PC-9 (cell line): ENCODE data around the gene PEPD. TPM values are rescaled to one million over a fixed set of nuclear protein-coding genes. Genes with fewer than 3 reads are reported as not detected.

Experiments
- BruUV-seq: library from RNA; stranded (reverse); fragments of 400-500 nt; replicated peaks from 2 replicates; lab custom pipeline; 2021; lab: Mats Ljungman, UMichigan
- CTCF ChIA-PET: fragments of 300-600 bp; sonication (Branson Sonifier 250); formaldehyde crosslinking; loops from one replicate; lab custom pipeline; 2022; ENCODE audit warnings: antibody characterized with exemption; lab: Charles Lee
- POLR2A ChIA-PET: fragments of 300-600 bp; sonication (Branson Sonifier 250); formaldehyde crosslinking; loops from one replicate; lab custom pipeline; 2022; ENCODE audit warnings: antibody characterized with exemption; ENCODE audit not compliant: unreplicated experiment; lab: Charles Lee
- DNase-seq, 2 experiments: peaks; one replicate each; pipeline versions ENCODE4 v3.0.0 to v3.0.0-alpha.2; 2015 to 2022; ENCODE audit warnings: mixed read lengths in 1 of 2
- H2AFZ ChIP-seq: fragments of 200-600 bp; sonication (generic); 2 replicates; pipeline ENCODE4 v1.8.1; 2017; ENCODE audit warnings: antibody characterized with exemption
- H3F3A ChIP-seq: fragments of 200-600 bp; sonication (generic); 2 replicates; pipeline ENCODE4 v1.8.1; 2017; ENCODE audit warnings: antibody characterized with exemption, mild to moderate bottlenecking, low read depth; ENCODE audit not compliant: insufficient read depth
- H3K27ac ChIP-seq: fragments of 200-600 bp; sonication (generic); 2 replicates; pipeline ENCODE4 v1.6.1; 2016; ENCODE audit warnings: mixed run types
- H3K27me3 ChIP-seq: fragments of 200-600 bp; sonication (generic); 2 replicates; pipeline ENCODE4 v1.6.1; 2016; ENCODE audit warnings: low read depth, mixed run types; ENCODE audit not compliant: insufficient read depth
- H3K36me3 ChIP-seq: fragments of 200-600 bp; sonication (generic); 2 replicates; pipeline ENCODE4 v1.6.1; 2016; ENCODE audit warnings: low read depth, mixed run types
- H3K4me1 ChIP-seq: fragments of 200-600 bp; sonication (generic); replicated peaks from 2 replicates; pipeline ENCODE4 v1.6.1; 2016; ENCODE audit warnings: mixed run types; ENCODE audit not compliant: insufficient read depth
- H3K4me2 ChIP-seq: fragments of 200-600 bp; sonication (generic); 2 replicates; pipeline ENCODE4 v1.6.1; 2017; ENCODE audit warnings: mixed run types
- H3K4me3 ChIP-seq: fragments of 200-600 bp; sonication (generic); 2 replicates; pipeline ENCODE4 v1.6.1; 2016; ENCODE audit warnings: mixed run types
- H3K79me2 ChIP-seq: fragments of 200-600 bp; sonication (generic); 2 replicates; pipeline ENCODE4 v1.6.1; 2017; ENCODE audit warnings: low read depth, mixed run types
- H3K9me2 ChIP-seq: fragments of 200-600 bp; sonication (generic); 2 replicates; pipeline ENCODE4 v1.8.1; 2017; ENCODE audit warnings: mild to moderate bottlenecking; ENCODE audit not compliant: insufficient read depth
- H3K9me3 ChIP-seq: fragments of 200-600 bp; sonication (generic); 2 replicates; pipeline ENCODE4 v1.8.1; 2016; ENCODE audit warnings: low read depth; ENCODE audit not compliant: insufficient read depth
- H4K20me1 ChIP-seq: fragments of 200-600 bp; sonication (generic); 2 replicates; pipeline ENCODE4 v1.8.1; 2017; ENCODE audit not compliant: insufficient read depth
- CTCF ChIP-seq: fragments of 200-600 bp; sonication (generic); conservative IDR thresholded peaks from 2 replicates; pipeline ENCODE4 v1.6.1; 2017; ENCODE audit warnings: mixed run types, antibody characterized with exemption, mild to moderate bottlenecking, moderate library complexity
- EZH2 ChIP-seq: fragments of 200-600 bp; sonication (generic); IDR thresholded peaks from 2 replicates; pipeline ENCODE4 v1.8.0; 2017; ENCODE audit warnings: antibody characterized with exemption, low read depth
- intact Hi-C: fragments of 100-400 bp; cut with micrococcal nuclease; formaldehyde crosslinking; loops from one replicate; pipeline ENCODE4 v1.10.0; 2022; ENCODE audit not compliant: unreplicated experiment
- total RNA-seq: library from RNA; stranded (reverse); gene quantifications from 2 replicates; pipeline ENCODE4 v1.2.3, GENCODE V29; 2021

The PEPD gene
- total RNA-seq, 1 experiment from 2014 or later = 71.0 TPM

GRCh38 chr19:33458171-33458633, 63.4 kb downstream of the PEPD start:
- H3F3A ChIP-seq = peaks cover 3% of the 10 kb centered on the region; the same call in 1 of the 2 replicates
- TF ChIP-seq EZH2 (no peak), CTCF (no peak)
- DNase-seq = no peak
- no peak overlapping the region for H3K27ac ChIP-seq
- no peaks in the 10 kb centered on the region for H3K4me1 ChIP-seq
- H2AFZ ChIP-seq = no peak overlapping the region
- intact Hi-C loops = no loop called here
- ChIA-PET POLR2A (no interaction called here), CTCF (no interaction called here)
- no peaks in the 10 kb centered on the region for H4K20me1 ChIP-seq
- BruUV-seq = no TSS peak
- H3K9me3 ChIP-seq = no peaks in the 10 kb centered on the region
- H3K36me3 ChIP-seq = no peaks in the 10 kb centered on the region; the same call in 1 of the 2 replicates
- H3K4me3 ChIP-seq = no peak overlapping the region
- H3K79me2 ChIP-seq = no peaks in the 10 kb centered on the region
- no peaks in the 10 kb centered on the region for H3K9me2 ChIP-seq
- H3K4me2 ChIP-seq = no peak overlapping the region
- H3K27me3 ChIP-seq = no peaks in the 10 kb centered on the region

- no peak overlapping the region for H2AFZ ChIP-seq
- CTCF ChIA-PET = no interaction called here
These were observed 64.8 kb downstream of the PEPD start for GRCh38 chr19:33456845-33457220.

GRCh38 chr19:33456076-33456844, 65.3 kb downstream of the PEPD start:
- H3K36me3 ChIP-seq = no peaks in the 10 kb centered on the region
- no peaks in the 10 kb centered on the region for H3K9me3 ChIP-seq
- no peak overlapping the region for H2AFZ ChIP-seq
- no peak for TF ChIP-seq EZH2
- TF ChIP-seq CTCF = no peak
- H3K27me3 ChIP-seq = no peaks in the 10 kb centered on the region
- intact Hi-C loops = no loop called here
- ChIA-PET CTCF (no interaction called here), POLR2A (no interaction called here)
- H3K9me2 ChIP-seq = no peaks in the 10 kb centered on the region
- no peak for DNase-seq
- no peaks in the 10 kb centered on the region for H3K79me2 ChIP-seq
- H3K27ac ChIP-seq = no peak overlapping the region
- H3F3A ChIP-seq = peaks cover 3% of the 10 kb centered on the region; the same call in 1 of the 2 replicates
- no TSS peak for BruUV-seq
- H3K4me1 ChIP-seq = no peaks in the 10 kb centered on the region
- no peak overlapping the region for H3K4me3 ChIP-seq
- no peak overlapping the region for H3K4me2 ChIP-seq
- no peaks in the 10 kb centered on the region for H4K20me1 ChIP-seq

More at GRCh38 chr19:33456845-33457220, 64.8 kb downstream of the PEPD start:
- H3K4me1 ChIP-seq = no peaks in the 10 kb centered on the region
- no peak overlapping the region for H3K4me3 ChIP-seq
- H3K9me3 ChIP-seq = no peaks in the 10 kb centered on the region
- H3K9me2 ChIP-seq = no peaks in the 10 kb centered on the region
- peaks cover 3% of the 10 kb centered on the region; the same call in 1 of the 2 replicates for H3F3A ChIP-seq
- no peaks in the 10 kb centered on the region for H3K79me2 ChIP-seq
- no peaks in the 10 kb centered on the region for H3K27me3 ChIP-seq
- no peak overlapping the region for H3K27ac ChIP-seq
- POLR2A ChIA-PET = no interaction called here
- no peaks in the 10 kb centered on the region for H4K20me1 ChIP-seq
- no peaks in the 10 kb centered on the region for H3K36me3 ChIP-seq
- TF ChIP-seq EZH2 (no peak), CTCF (no peak)
- DNase-seq = no peak
- no TSS peak for BruUV-seq
- intact Hi-C loops = no loop called here
- H3K4me2 ChIP-seq = no peak overlapping the region
